ENCODE results near the gene NLK. TPM values are rescaled to one million over a fixed set of nuclear protein-coding genes. Genes with fewer than 3 reads are reported as not detected.

NLK gene
- total and polyA plus RNA-seq, 2 donors (not counting 1 experiment from before 2014, with no cell fraction given), result 12.7 to 24.8 TPM

DNA sequence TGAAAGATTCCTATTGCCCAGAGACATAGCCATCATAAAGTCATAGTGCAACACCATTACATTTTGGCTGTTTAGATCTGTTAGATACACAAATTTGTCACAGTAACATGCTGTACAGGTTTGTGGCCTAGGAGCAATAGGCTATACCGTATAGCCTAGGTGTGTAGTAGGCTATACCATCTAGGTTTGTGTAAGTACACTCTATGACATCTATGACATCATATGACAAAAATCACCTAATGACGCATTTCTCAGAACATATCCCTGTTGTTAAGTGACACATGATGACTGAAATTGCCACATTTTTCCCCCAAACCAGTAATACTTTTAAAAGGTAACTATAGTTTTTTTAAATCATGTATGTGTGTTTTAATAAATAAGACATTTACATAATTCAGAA is 43.3 kb downstream of the NLK start:
- no CpG with 5 or more reads among the region's 2 CpGs for WGBS (ENCODE audit: insufficient coverage)
- CTCF ChIA-PET, result no interaction called here
- Histone ChIP-seq H3K4me2 (replicated peaks; ENCODE audit: low read depth, low read length, poor library complexity, severe bottlenecking) (no peak overlapping the region), H3K4me3 (ENCODE audit: control extremely low read depth in 1 of 5, extremely low read depth in 1 of 5, insufficient read depth in 1 of 5, low read depth in 2 of 5, low read length in 4 of 5) (no peak overlapping the region), H4K20me1 (ENCODE audit: control insufficient read depth, insufficient read depth, low read length, poor library complexity, severe bottlenecking) (no peaks in the 10 kb centered on the region), H3K4me1 (ENCODE audit: control insufficient read depth in 2 of 2, insufficient read depth in 2 of 2, low read length in 2 of 2) (peaks cover 5 to 8% of the 10 kb centered on the region in 2 donors), H3K27ac (ENCODE audit: low read length in 2 of 2) (no peak overlapping the region), H3K79me2 (ENCODE audit: control insufficient read depth, insufficient read depth, low read length) (peaks cover 91% of the 10 kb centered on the region), H3K9ac (ENCODE audit: low read length) (no peak overlapping the region), H3K27me3 (replicated peaks in 1 of 4; ENCODE audit: control extremely low read depth in 1 of 4, control insufficient read depth in 3 of 4, insufficient read depth in 4 of 4, low read length in 3 of 4) (no peaks in the 10 kb centered on the region), H3K36me3 (replicated peaks in 1 of 2; ENCODE audit: control extremely low read depth in 1 of 2, control insufficient read depth in 1 of 2, extremely low read depth in 1 of 2, insufficient read depth in 2 of 2, low read length in 1 of 2) (peaks cover 0 to 2% of the 10 kb centered on the region in 2 experiments), H3K9me3 (ENCODE audit: control extremely low read depth in 1 of 3, control insufficient read depth in 2 of 3, insufficient read depth in 1 of 3, low read length in 2 of 3) (peaks cover 0 to 5% (median 2%) of the 10 kb centered on the region in 3 donors), H2AFZ (ENCODE audit: insufficient read depth, low read depth, low read length, poor library complexity, severe bottlenecking) (no peak overlapping the region)
- intact Hi-C loops (cut with micrococcal nuclease), result no loop called here
- Mint-ChIP-seq H3K4me3 (no peak overlapping the region), H3K4me1 (peaks cover 38% of the 10 kb centered on the region), H3K9me3 (ENCODE audit: insufficient read depth) (no peaks in the 10 kb centered on the region), H3K27me3 (no peaks in the 10 kb centered on the region), H3K27ac (no peak overlapping the region)
- DNase-seq, result no peak
- TF ChIP-seq, protein P1, sequence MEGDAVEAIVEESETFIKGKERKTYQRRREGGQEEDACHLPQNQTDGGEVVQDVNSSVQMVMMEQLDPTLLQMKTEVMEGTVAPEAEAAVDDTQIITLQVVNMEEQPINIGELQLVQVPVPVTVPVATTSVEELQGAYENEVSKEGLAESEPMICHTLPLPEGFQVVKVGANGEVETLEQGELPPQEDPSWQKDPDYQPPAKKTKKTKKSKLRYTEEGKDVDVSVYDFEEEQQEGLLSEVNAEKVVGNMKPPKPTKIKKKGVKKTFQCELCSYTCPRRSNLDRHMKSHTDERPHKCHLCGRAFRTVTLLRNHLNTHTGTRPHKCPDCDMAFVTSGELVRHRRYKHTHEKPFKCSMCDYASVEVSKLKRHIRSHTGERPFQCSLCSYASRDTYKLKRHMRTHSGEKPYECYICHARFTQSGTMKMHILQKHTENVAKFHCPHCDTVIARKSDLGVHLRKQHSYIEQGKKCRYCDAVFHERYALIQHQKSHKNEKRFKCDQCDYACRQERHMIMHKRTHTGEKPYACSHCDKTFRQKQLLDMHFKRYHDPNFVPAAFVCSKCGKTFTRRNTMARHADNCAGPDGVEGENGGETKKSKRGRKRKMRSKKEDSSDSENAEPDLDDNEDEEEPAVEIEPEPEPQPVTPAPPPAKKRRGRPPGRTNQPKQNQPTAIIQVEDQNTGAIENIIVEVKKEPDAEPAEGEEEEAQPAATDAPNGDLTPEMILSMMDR (IDR thresholded peaks at IDR 0.05), result no peak
- TF ChIP-seq EZH2 (IDR thresholded peaks at IDR 0.05; ENCODE audit: borderline replicate concordance, insufficient read depth, low read depth, low read length, poor library complexity, severe bottlenecking), result no peak
- POLR2A ChIA-PET, result no interaction called here
- ATAC-seq (ENCODE audit: low read depth), result no peak

DNA sequence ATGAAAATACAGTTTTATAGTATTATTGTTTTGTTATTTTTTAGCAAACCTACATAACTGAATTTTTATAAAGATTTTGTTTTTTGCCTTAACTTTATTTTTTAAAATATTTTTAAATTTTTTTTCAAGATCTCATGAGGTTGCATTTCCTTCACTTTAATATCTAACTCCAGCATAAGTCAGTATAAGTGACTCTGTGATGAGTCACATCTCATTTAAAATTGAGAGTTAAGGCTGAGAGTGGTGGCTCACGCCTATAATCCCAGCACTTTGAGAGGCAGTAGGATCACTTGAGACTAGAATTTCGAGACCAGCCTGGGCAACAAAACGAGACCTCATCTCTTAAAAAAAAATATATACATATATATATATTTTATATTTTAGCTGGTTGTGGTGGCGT is 44.0 kb downstream of the NLK start:
- ChIA-PET POLR2A (no interaction called here), CTCF (no interaction called here)
- H3K79me2 ChIP-seq (ENCODE audit: control insufficient read depth, insufficient read depth, low read length), result peaks cover 88% of the 10 kb centered on the region
- no peaks in the 10 kb centered on the region for H3K27me3 ChIP-seq (replicated peaks in 1 of 4; ENCODE audit: control extremely low read depth in 1 of 4, control insufficient read depth in 3 of 4, insufficient read depth in 4 of 4, low read length in 3 of 4)
- TF ChIP-seq, protein P1 (IDR thresholded peaks at IDR 0.05), result no peak
- TF ChIP-seq EZH2 (IDR thresholded peaks at IDR 0.05; ENCODE audit: borderline replicate concordance, insufficient read depth, low read depth, low read length, poor library complexity, severe bottlenecking), result no peak
- H3K9me3 ChIP-seq (ENCODE audit: control extremely low read depth in 1 of 3, control insufficient read depth in 2 of 3, insufficient read depth in 1 of 3, low read length in 2 of 3), result peaks cover 0 to 5% (median 2%) of the 10 kb centered on the region in 3 donors
- H3K27me3 Mint-ChIP-seq, result no peaks in the 10 kb centered on the region
- no peak overlapping the region for H3K9ac ChIP-seq (ENCODE audit: low read length)
- H3K4me1 Mint-ChIP-seq, result peaks cover 36% of the 10 kb centered on the region
- intact Hi-C loops (cut with micrococcal nuclease), result no loop called here
- no peak overlapping the region for H3K27ac Mint-ChIP-seq
- 80% methylated on average over 1 of the region's 4 CpGs for WGBS (ENCODE audit: insufficient coverage)
- H3K27ac ChIP-seq (ENCODE audit: low read length in 2 of 2), result no peak overlapping the region
- H4K20me1 ChIP-seq (ENCODE audit: control insufficient read depth, insufficient read depth, low read length, poor library complexity, severe bottlenecking), result no peaks in the 10 kb centered on the region
- H3K4me1 ChIP-seq (ENCODE audit: control insufficient read depth in 2 of 2, insufficient read depth in 2 of 2, low read length in 2 of 2), result peaks cover 3 to 4% of the 10 kb centered on the region in 2 donors
- ATAC-seq (ENCODE audit: low read depth) (no peak), DNase-seq (no peak)
- no peak overlapping the region for H3K4me2 ChIP-seq (replicated peaks; ENCODE audit: low read depth, low read length, poor library complexity, severe bottlenecking)
- peaks cover 0 to 2% of the 10 kb centered on the region in 2 experiments for H3K36me3 ChIP-seq (replicated peaks in 1 of 2; ENCODE audit: control extremely low read depth in 1 of 2, control insufficient read depth in 1 of 2, extremely low read depth in 1 of 2, insufficient read depth in 2 of 2, low read length in 1 of 2)
- no peak overlapping the region for H3K4me3 ChIP-seq (ENCODE audit: control extremely low read depth in 1 of 5, extremely low read depth in 1 of 5, insufficient read depth in 1 of 5, low read depth in 2 of 5, low read length in 4 of 5)
- no peak overlapping the region for H2AFZ ChIP-seq (ENCODE audit: insufficient read depth, low read depth, low read length, poor library complexity, severe bottlenecking)
- no peak overlapping the region for H3K4me3 Mint-ChIP-seq
- no peaks in the 10 kb centered on the region for H3K9me3 Mint-ChIP-seq (ENCODE audit: insufficient read depth)

Data from B cell (primary cell).